HG02938 (cell line): ENCODE results near the gene CKAP2L.
"Not testable (repeated sequence)": the region's sequence is repeated elsewhere in the genome, so short reads cannot be mapped to it uniquely, and the experiment has no call there.

Source experiments
- ATAC-seq: cut with Tn5 transposase; IDR thresholded peaks from one replicate; pipeline ENCODE4 v1.9.1; 2021; ENCODE audit warnings: mild to moderate bottlenecking, moderate library complexity; ENCODE audit not compliant: unreplicated experiment

Gene CKAP2L

GRCh38 chr2:112712903-112713584 lies 51.4 kb downstream of the CKAP2L start:
- no peak for ATAC-seq

- ATAC-seq: no peak
Measured at GRCh38 chr2:112712465-112712864, 51.9 kb downstream of the CKAP2L start.

- ATAC-seq: no peak
Measured at GRCh38 chr2:112710956-112711750, 53.3 kb downstream of the CKAP2L start.

DNA sequence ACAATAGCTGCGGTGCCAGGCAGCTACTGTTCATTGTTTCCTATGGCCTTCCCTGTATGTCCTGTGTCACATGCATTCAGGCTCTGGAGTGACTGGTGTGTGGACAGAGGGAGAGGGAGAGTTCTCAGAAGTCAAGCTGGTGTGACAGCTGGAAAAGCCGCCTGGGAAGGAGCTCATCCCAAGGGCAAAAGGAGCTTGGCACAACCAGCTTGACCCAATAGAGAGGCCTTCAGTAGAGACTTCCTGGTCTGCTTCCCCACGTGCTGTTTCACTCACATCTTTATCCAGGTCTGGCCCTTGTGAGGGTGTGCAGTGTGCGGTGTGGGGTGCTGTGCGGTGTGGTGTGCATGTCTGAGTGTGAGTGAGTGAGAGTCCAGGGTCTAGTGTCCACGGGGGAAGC lies 54.7 kb downstream of the CKAP2L start:
- ATAC-seq: no peak

DNA sequence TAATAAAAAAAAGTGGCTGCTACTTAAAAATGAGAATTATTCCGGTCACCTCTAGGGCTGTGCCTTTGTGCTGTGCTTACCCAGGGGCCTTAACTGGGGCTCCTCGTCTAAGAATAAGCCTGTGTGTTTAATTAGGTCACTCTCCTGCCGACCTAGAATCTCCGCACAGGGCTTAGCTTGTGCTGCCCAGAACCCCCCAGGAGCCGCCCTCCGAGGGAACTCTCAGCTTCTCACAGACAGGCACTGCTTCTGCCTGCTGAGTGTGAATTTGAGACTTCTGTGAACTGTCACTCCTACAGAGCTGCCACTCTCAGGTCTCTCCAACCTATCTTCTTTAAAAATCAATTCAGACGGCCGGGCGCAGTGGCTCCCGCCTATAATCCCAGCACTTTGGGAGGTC lies 55.4 kb downstream of the CKAP2L start:
- ATAC-seq: no peak

- not testable (repeated sequence) for ATAC-seq
Measured at GRCh38 chr2:112706947-112707346, 57.5 kb downstream of the CKAP2L start.

- no peak for ATAC-seq
Measured at GRCh38 chr2:112706170-112706664, 58.2 kb downstream of the CKAP2L start.

GRCh38 chr2:112705575-112705974 lies 58.8 kb downstream of the CKAP2L start:
- ATAC-seq: no peak

DNA sequence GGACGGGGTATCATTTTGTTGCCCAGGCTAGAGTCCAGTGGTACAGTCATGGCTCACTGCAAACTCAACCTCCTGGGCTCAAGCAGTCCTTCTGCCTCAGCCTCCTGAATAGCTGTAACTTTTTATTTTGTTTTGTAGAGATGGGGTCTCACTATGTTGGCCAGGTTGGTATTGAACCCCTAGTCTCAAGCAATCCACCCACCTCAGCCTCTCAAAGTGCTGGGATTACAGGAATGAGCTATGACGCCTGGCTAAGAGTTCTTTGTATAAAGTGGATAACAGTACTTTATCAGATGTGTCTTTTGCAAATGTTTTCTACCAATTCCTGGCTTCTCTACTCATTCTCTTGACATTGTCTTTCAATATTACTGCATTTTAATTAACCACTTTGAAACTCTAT lies 60.7 kb downstream of the CKAP2L start:
- ATAC-seq: no peak

DNA sequence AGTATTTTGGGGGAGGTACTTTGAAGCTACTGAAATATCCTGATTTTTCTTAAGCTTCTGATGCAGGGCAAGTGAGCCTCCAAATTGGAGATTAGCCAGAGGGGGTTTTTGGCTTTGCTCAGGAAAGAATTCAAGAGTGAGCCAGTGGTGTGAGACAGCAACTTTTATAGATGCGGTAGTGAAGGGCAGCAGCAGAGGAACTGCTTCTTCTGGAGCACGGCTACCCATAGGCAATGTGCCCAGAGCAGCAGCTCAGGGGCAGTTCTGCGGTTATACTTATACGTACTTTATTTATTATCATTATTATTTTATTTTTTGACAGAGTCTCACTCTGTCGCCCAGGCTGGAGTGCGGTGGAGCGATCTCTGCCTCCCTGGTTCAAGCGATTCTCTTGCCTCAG lies 63.4 kb downstream of the CKAP2L start:
- ATAC-seq: no peak

GRCh38 chr2:112699984-112700667 lies 64.3 kb downstream of the CKAP2L start:
- no peak for ATAC-seq

- ATAC-seq: no peak
Measured at GRCh38 chr2:112698834-112699515, 65.4 kb downstream of the CKAP2L start.

DNA sequence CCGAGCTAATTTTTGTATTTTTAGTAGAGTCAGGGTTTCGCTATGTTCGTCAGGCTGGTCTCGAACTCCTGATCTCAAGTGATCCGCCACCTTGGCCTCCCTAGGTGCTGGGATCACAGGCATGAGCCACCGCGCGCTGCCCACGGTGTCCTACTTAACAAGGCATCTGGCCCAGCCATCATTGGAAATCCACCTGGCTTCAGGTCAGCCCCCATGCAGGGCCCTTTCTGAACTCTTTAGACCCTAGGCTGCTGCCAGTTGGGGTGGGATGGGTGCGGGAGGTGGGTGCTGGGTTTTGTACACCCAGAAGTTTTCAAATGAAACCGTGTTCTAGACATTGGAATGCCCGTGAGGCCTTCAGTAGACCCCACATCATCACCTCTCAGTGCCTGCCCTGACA lies 70.2 kb downstream of the CKAP2L start:
- no peak for ATAC-seq

DNA sequence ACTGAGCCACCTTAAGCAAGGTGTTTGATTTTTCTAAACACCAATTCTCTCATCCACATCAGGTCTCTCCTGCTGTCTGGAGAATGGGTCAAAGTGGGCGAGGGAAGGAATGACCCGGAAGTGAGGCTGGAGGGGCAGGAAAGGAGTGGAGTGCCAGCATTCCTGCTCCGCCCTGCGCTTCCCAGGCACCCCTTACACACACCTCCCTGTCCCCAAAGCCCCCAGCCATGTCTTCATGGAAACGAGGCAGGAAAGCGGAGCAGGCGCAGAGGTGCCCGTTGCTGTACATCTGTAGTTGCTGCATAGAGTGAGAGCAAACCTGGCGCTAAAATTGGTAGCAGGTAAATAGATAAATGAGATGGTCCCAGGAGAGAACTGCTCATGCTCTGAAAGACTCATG lies 70.8 kb downstream of the CKAP2L start:
- ATAC-seq: no peak

GRCh38 chr2:112692918-112693317 lies 71.5 kb downstream of the CKAP2L start:
- no peak for ATAC-seq

DNA sequence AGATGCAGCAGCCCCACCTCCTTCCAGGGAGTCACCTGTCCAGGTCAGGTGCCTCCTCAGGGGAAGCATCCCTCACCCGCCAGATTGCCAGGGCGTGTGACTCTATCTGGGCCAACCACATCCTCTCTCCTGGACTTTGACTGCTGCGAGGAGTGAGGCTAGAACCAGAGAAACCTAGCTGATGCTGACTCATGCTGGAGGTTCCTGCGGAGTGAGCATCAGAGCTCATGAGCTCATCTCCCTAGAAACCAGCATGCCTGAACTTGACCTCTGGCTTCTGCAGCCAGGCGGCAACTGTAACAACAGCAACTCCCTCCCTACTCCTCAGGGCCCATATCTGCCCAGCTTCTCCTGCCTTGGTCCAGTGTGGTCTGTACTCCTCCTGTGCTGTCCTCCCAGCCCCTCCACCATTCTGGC lies 71.9 kb downstream of the CKAP2L start:
- peak; percentile 87 for ATAC-seq

- no peak for ATAC-seq
Measured at GRCh38 chr2:112691881-112692281, 72.5 kb downstream of the CKAP2L start.

GRCh38 chr2:112690853-112691401 lies 73.5 kb downstream of the CKAP2L start:
- ATAC-seq: no peak

DNA sequence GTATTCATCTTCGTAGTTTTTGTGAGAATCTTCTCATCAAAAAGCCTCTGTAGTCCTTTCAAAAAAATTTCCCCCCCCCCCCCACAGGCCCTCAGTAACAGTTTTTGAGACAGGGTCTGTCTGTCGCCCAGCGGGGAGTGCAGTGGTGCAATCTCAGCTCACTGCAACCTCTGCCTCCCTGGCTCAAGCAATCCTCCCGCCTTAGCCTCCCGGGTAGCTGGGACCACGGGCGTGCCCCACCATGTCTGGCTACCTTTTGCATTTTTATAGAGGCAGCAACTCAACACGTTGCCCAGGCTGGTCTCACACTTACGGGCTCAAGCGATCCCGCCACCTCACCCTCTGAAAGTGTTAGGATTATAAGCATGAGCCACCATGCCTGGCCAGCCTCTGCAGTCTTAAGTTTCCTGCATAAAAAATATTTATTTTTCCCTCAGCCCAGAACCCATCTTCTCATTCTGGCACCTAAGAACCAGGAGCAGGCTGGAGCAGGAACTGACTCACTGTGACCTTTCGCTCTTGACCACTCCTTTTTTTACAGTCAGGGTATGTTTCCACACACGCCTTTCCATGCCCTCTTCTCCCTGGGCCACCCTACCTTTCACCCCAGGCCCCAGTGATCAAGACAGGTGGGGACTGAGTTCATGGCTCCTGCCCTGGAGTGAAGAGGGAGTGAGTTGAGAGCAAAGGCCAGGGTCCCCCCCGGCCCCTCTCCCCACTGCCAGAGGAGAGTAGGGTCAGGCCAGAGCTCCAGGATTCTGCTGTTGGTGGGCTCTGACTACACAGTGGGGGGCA lies 76.1 kb downstream of the CKAP2L start:
- ATAC-seq: no peak

DNA sequence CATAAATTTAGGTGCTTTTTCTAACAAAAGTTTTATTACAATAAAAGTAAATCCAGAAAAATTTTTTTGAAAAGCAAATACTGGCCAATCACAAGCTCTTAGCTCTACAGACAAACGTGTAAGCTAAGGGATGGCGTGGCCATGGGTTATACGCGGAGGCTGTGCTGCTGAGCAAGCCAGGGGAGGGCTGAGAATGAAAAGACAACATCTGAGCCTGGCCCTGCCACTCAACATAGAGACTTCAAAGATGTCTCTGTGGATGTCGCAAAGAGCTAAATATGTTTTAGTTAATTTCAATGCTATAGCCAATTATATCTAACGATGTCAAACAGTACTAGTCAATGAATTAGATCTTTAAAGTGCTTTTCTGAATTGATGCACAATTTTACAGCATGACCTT lies 76.9 kb downstream of the CKAP2L start:
- ATAC-seq: no peak
